ENCODE results near the gene ENTPD2.
"Not testable (repeated sequence)": the region's sequence is repeated elsewhere in the genome, so short reads cannot be mapped to it uniquely, and the experiment has no call there.

ENTPD2 gene

GRCh38 chr9:137014166-137014565 is 39.7 kb downstream of the ENTPD2 start:
- DNase-seq, result no peak

- DNase-seq, result no peak
These were observed 40.3 kb downstream of the ENTPD2 start for GRCh38 chr9:137013571-137013940.

GRCh38 chr9:137012694-137013570 is 40.9 kb downstream of the ENTPD2 start:
- DNase-seq, result no peak

- DNase-seq, result no peak
These were observed 41.8 kb downstream of the ENTPD2 start for GRCh38 chr9:137011907-137012675.

- DNase-seq, result no peak
These were observed 42.7 kb downstream of the ENTPD2 start for GRCh38 chr9:137011156-137011555.

- no peak for DNase-seq
These were observed 43.7 kb downstream of the ENTPD2 start for GRCh38 chr9:137009938-137010732.

GRCh38 chr9:137009217-137009616 is 44.6 kb downstream of the ENTPD2 start:
- DNase-seq, result no peak

GRCh38 chr9:137008312-137008711 is 45.5 kb downstream of the ENTPD2 start:
- DNase-seq, result no peak

- DNase-seq, result no peak
These were observed 46.0 kb downstream of the ENTPD2 start for GRCh38 chr9:137007816-137008270.

- DNase-seq, result no peak
These were observed 46.6 kb downstream of the ENTPD2 start for GRCh38 chr9:137007108-137007815.

GRCh38 chr9:137006116-137007003 is 47.5 kb downstream of the ENTPD2 start:
- no peak for DNase-seq

- DNase-seq, result not testable (repeated sequence)
These were observed 49.6 kb downstream of the ENTPD2 start for GRCh38 chr9:137004285-137004684.

GRCh38 chr9:137002646-137003041 is 51.2 kb downstream of the ENTPD2 start:
- DNase-seq, result no peak

GRCh38 chr9:137001857-137002645 is 51.8 kb downstream of the ENTPD2 start:
- DNase-seq, result no peak

GRCh38 chr9:137000177-137000930 is 53.5 kb downstream of the ENTPD2 start:
- peak; percentile 76 for DNase-seq

Data from activated CD8-positive, alpha-beta memory T cell treated with anti-CD3 and anti-CD28 coated beads, Interleukin-2, amount 50 U/mL, for 48 hours (primary cell).